CD4-positive, alpha-beta T cell treated with Interferon alpha-2 for 1 hour (primary cell): Measurements from ENCODE around the gene AKAP9.
"Not testable (repeated sequence)": the region's sequence is repeated elsewhere in the genome, so short reads cannot be mapped to it uniquely, and the experiment has no call there.

Experiments used
- DNase-seq, 2 donors: peaks; one replicate each; pipeline ENCODE4 v3.0.0-alpha.2; 2020 to 2022

Gene AKAP9

GRCh38 chr7:92025260-92025659, 84.6 kb downstream of the AKAP9 start:
- DNase-seq, result no peak

DNA sequence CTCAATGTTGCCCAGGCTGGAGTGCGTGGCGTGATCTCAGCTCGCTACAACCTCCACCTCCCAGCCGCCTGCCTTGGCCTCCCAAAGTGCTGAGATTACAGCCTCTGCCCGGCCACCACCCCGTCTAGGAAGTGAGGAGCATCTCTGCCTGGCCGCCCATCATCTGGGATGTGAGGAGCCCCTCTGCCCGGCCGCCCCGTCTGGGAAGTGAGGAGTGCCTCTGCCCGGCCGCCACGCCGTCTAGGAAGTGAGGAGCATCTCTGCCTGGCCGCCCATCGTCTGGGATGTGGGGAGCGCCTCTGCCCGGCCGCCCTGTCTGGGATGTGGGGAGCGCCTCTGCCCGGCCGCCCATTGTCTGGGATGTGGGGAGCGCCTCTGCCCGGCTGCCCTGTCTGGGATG, 86.0 kb downstream of the AKAP9 start:
- not testable (repeated sequence) for DNase-seq

DNA sequence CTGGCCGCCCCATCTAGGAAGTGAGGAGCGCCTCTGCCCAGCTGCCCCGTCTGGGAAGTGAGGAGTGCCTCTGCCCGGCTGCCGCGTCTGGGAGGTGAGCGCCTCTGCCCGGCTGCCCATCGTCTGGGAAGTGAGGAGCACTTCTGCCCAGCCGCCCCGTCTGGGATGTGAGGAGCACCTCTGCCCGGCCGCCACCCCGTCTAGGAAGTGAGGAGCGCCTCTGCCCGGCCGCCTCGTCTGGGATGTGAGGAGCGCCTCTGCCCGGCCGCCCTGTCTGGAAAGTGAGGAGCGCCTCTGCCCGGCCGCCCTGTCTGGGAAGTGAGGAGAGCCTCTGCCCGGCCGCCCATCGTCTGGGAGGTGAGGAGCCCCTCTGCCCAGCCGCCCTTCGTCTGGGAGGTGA, 86.5 kb downstream of the AKAP9 start:
- not testable (repeated sequence) for DNase-seq

GRCh38 chr7:92028226-92028625, 87.6 kb downstream of the AKAP9 start:
- no peak for DNase-seq

DNA sequence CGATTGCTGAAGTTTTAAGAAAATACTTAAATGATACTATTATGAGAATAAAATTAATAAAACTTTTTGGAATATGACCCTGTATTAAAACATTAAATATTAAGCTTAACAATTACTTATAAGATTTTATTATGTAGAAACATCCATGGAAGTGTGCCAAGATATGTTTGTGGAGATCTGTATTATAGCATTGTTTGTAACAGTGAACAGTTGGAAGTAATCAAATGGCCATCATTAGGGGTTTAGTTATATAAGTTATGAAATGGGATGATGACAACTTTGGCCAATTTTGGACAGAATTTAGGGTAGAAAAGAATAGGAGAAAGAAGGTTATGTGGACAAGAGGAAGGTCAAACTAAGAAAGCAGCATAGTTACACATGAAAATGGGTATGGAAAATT, 88.0 kb downstream of the AKAP9 start:
- DNase-seq, result no peak

- DNase-seq, result no peak
Observed at GRCh38 chr7:92034116-92034515, 93.5 kb downstream of the AKAP9 start.

GRCh38 chr7:92035576-92035975, 94.9 kb downstream of the AKAP9 start:
- no peak for DNase-seq

DNA sequence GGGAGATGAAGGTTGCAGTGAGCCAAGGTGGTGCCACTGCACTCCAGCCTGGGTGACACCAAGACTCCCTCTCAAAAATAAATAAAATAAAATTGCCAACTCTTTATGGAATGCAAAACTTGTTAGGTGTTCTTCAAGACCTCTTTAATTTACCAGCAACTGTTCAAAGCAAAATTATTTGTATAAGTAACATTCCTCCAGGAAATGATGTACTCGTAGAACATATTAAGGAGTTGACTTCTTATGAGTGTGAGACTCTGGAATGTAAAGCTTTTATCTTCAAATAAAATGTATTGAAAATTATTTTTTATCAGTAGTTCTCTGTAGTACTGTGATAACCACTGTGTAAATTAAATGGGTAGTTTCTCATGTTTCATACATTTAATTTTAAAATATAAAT, 99.2 kb downstream of the AKAP9 start:
- DNase-seq, result no peak

DNA sequence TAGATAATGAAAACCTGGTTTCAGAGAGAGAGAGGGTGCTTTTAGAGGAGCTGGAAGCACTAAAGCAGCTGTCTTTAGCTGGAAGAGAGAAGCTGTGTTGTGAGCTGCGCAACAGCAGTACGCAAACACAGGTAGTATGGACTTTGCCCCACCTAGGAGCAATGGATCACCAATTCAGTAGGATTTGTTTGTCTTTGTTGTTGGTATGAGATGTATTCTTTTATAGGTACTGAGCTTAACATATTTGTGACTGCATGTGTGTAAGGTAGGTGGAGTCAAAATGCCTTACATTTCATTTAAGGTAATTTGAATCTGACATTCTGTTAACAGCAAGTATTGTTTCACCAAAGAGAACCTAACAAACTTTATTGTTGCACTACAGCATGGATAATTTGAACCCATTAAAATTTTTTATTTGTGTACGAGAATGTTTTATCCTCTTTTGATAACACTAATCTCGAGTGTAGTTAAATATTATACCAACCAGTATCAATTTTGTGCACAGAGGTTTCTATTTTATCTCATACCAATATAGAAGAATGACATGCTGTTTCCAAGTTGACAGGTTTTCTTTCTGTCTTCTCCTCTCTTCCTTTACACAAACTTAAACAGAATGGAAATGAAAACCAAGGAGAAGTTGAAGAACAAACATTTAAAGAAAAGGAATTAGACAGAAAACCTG, 101.5 kb downstream of the AKAP9 start:
- DNase-seq, result no peak

- no peak for DNase-seq
Observed at GRCh38 chr7:92043098-92043497, 102.4 kb downstream of the AKAP9 start.

- DNase-seq, result no peak
Observed at GRCh38 chr7:92043637-92044036, 103.0 kb downstream of the AKAP9 start.

DNA sequence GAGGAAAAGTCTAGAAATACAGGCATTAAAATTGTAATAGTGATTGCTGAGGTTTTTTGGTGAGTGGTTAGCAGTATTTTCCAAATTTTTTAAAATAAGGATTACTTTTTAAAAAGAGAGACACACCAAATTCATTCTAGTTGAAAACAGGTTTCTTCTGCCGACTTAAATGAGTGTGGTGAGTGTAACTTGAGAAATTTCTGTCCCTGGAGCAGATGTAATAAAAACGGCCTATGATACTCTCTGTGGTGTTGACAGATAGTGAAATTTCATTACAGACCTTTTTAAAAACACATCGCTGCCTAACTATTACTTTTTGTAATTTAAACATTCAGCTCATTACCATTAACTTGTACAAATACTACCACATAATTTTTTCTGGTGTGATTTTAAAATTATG, 103.5 kb downstream of the AKAP9 start:
- no peak for DNase-seq

- DNase-seq, result no peak
Observed at GRCh38 chr7:92044940-92045339, 104.3 kb downstream of the AKAP9 start.

GRCh38 chr7:92051655-92052054, 111.0 kb downstream of the AKAP9 start:
- no peak for DNase-seq

GRCh38 chr7:92052159-92052558, 111.5 kb downstream of the AKAP9 start:
- no peak for DNase-seq

- no peak for DNase-seq
Observed at GRCh38 chr7:92052684-92053083, 112.0 kb downstream of the AKAP9 start.

DNA sequence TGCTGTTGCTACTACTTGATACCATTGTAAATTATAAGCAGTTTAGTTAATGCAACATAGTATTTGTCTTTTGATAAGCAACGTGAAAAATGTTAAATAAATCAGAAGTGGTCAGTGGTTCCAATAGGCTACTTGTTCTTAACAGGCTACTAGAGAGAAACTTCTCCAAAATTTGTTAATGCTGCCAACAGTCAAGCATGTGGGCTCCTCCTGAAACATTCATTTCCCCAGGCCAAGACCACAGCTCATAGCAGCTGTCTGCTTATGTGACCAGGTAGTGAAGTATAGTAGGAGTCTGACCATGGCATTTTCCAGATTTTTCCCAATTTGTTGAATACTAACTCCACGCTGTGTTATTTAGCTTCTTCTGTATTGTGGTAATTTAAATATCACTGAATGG, 112.7 kb downstream of the AKAP9 start:
- no peak for DNase-seq

- DNase-seq, result no peak
Observed at GRCh38 chr7:92056286-92056685, 115.6 kb downstream of the AKAP9 start.

DNA sequence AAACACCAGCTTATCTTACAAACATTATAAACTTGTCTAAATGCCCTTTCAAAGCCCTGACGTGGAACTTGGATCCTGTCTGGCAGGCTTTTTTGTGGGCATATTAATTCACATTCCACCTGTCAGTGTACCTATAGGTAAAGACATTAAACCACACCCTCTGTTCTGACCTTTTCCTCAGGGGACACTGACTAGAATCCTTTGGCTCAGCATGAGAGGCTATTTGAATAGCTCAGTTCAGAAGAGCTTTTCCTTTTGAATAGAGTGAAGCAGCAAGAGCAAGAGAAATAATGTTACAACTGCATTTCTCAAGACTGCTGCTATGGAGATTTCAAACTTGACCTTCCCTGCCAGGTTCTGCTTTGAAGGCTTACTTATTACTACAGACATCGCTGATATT, 116.7 kb downstream of the AKAP9 start:
- no peak for DNase-seq

GRCh38 chr7:92058040-92058439, 117.4 kb downstream of the AKAP9 start:
- peak in 1 of 2 donors; percentile 38 for DNase-seq

DNA sequence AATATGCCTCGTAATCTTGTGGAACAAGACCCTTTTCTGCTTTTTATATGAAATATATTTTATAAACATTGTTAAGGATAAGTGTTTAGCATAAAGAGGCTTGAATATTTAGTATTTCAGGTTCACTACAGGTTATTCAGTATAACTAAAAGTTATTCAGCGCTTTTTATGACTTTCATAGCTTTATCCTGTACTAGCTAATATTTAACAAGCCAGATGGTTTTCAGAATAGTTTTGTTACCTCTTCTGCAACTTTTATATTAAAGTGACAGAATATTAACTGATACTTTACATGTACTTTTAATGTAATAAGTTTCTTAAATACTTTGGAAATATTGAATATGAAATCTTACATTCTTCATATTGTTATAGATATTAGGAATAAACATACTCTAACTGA, 118.2 kb downstream of the AKAP9 start:
- DNase-seq, result no peak

GRCh38 chr7:92061154-92061553, 120.5 kb downstream of the AKAP9 start:
- DNase-seq, result peak in 1 of 2 donors; percentile 1

- no peak for DNase-seq
Observed at GRCh38 chr7:92064438-92065029, 123.9 kb downstream of the AKAP9 start.

DNA sequence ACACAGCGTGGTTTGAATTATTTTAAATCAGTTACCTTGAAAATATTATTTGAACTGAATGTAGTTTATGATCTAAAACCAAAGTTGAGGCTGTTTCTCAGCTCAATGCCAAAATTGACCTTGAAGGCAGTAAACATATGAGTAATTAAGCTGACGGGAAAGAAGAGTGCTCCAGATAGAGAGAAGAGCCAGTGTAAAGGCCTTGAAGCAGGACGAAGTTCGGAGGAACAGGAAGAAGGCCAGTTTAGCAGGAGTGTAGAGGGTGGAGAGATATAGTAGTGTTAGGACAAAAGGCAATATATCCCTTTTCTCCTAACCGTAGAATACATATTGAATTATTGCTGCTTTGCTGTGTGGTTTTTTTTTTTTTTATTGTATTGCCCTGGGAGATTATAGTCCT, 130.4 kb downstream of the AKAP9 start:
- no peak for DNase-seq

GRCh38 chr7:92072121-92072520, 131.5 kb downstream of the AKAP9 start:
- DNase-seq, result no peak
